Astrocyte of the cerebellum (primary cell): Measurements from ENCODE around the gene PIP4P1.

Source experiments
- DNase-seq: peaks from one replicate; pipeline ENCODE4 v3.0.0-alpha.2; 2011; ENCODE audit warnings: low read depth
- H3K4me3 ChIP-seq: 2 replicates; pipeline ENCODE4 v1.5.1; 2011; ENCODE audit warnings: mild to moderate bottlenecking, low read depth, low read length, moderate library complexity
- in situ Hi-C: cut with HindIII; loops from 2 replicates; pipeline ENCODE4 v1.10.0; 2017; ENCODE audit warnings: low sequenced_read_pairs
- TF ChIP-seq, protein P1 (sequence below): IDR thresholded peaks from 2 replicates; pipeline ENCODE4 v1.5.1; 2012; ENCODE audit warnings: low read length, low read depth, moderate library complexity, mild to moderate bottlenecking; ENCODE audit errors: missing control alignments

The PIP4P1 gene

DNA sequence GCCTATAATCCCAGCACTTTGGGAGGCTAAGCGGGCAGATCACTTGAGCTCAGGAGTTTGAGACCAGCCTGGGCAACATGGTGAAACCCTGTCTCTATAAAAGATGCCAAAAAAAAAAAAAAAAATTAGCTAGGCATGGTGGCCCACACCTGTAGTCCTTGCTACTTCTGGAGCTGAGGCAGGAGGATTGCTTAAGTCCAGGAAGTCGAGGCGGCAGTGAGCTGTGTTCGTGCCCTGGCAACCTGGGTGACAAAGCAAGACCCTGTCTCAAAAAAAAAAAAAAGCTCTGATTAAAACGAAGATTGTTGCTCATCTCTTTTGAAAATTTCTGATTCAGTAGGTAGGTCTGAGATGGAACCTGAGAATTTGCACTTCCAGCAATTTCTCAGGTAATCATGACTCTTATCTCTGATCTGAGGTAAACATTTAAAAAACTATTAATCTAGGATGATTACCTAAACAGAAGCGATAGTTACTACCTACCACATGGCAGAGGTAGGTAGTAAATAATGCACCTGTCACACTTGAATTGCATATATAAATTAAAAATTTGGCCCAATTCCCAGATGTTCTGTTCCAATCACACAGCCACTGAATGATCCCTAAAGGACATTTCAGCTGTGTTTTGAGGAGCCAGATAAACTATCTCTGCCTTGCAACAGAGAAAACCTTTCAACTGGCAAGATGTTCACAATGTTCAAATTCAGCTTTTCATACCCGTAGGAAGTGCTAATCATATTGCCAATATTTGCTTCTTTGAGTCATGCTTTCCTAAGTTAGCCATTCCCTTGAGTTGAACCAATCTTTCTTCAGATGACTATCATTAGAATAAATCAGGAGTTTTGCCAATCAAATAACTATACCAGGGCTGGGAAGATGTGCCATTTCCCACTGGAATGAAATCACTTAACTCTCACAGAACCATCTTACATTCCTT is 43.7 kb downstream of the PIP4P1 start:
- no peak overlapping the region for H3K4me3 ChIP-seq
- in situ Hi-C loops: no loop called here
- TF ChIP-seq, protein P1, sequence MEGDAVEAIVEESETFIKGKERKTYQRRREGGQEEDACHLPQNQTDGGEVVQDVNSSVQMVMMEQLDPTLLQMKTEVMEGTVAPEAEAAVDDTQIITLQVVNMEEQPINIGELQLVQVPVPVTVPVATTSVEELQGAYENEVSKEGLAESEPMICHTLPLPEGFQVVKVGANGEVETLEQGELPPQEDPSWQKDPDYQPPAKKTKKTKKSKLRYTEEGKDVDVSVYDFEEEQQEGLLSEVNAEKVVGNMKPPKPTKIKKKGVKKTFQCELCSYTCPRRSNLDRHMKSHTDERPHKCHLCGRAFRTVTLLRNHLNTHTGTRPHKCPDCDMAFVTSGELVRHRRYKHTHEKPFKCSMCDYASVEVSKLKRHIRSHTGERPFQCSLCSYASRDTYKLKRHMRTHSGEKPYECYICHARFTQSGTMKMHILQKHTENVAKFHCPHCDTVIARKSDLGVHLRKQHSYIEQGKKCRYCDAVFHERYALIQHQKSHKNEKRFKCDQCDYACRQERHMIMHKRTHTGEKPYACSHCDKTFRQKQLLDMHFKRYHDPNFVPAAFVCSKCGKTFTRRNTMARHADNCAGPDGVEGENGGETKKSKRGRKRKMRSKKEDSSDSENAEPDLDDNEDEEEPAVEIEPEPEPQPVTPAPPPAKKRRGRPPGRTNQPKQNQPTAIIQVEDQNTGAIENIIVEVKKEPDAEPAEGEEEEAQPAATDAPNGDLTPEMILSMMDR: no peak
- no peak for DNase-seq

DNA sequence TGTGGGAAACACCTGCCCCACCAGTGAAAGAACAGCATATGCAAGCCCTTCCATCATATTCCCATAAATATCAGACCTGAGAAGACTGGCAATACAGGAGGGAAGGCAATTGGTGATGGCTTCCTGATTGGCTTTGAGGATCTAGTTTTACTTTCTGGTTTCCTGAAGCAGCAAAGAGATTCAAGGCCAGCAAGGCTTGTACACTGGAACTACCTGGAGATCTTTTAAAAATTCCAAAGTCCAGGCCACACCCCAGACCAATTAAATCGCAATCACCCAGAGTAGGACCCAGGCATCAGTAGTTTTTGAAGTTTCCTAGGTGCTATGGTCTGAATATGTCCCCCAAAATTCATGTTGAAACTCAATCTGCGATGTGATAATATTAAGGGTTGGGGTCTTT is 45.0 kb downstream of the PIP4P1 start:
- in situ Hi-C loops: no loop called here
- H3K4me3 ChIP-seq: no peak overlapping the region
- DNase-seq: no peak
- TF ChIP-seq, protein P1: no peak

DNA sequence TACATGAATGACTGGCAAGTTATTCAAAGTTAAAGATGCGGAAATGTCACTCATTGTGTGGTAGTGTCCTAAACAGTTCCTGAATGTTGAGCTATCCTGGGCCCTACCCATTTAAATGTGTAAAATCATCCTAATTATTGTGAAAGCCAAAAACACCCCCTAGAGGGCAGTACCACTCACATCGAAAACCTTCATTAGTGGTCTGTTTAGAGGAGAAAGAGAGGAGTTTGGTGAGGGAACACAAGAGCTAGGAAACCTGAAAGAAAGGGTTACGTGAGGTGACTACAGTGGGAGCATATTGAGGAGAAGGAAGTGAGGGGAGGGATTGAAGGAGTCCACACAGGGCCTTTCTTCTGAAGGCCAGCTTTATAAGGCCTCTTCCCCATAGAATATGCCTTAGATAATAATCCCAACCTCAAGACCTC is 45.4 kb downstream of the PIP4P1 start:
- TF ChIP-seq, protein P1: peak; percentile 73
- H3K4me3 ChIP-seq: no peak overlapping the region
- peak; percentile 29 for DNase-seq
- in situ Hi-C loops: no loop called here

DNA sequence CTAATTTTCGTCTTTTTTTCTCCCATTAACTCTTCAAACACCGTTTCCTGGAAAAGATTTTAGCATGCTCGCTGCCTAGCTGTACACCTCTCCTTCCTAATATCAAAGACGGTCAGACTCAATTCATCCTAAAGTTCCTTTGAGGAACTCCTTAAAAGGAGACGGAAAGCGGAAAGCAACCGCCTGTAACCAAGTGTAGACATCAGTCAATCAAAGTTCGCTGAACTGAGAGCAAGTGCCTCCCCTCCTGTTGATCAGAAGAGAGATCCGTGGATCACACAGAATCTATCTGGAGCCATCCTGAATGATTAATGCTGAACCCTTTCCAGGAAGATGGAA is 47.5 kb downstream of the PIP4P1 start:
- DNase-seq: no peak
- H3K4me3 ChIP-seq: peak overlapping the region; percentile 92
- TF ChIP-seq, protein P1: no peak
- in situ Hi-C loops: loop anchor here (5.0 kb wide), 1 partner anchor 61 kb away; no protein-coding TSS in a partner anchor

DNA sequence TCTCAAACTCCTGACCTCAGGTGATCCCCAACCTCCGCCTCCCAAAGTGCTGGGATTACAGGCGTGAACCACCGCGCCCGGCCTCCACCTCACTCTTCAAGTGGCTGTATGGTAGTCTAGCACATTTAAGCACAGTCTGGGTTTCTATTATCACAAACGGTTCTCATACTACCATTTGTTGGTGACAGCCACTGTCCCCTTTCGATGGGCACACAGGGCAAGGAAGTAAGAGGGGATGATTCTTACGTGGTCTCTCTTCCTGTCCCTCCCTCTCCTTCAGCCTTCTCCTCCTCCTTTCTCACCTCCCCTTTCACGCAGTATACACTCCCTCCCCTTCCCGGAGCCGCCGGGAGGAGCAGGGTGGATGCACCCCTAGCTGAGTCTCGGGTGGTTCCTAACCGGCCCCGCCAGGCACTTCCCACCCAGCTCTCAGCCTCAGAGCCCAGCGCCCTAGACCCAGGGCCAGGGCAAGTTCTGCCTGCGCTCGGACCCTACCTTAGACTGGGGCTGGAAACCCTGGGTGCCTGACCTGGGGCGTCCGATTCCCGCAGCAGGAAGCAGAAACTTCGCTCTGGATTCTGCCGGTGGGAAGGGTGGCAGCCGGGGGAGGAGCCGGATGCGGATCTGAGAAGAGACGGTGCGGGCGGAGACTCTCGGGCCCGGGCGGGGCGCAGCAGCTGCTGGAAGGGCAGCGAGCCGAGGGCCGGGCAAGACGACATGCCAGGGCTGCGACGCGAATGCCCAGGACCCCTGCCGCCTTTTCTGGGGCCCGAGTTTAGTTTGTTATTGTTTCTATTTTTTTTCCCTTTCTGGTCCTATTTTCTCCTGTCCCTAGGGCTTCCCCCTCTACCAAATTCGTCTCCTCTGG is 48.1 kb downstream of the PIP4P1 start, which contains the start of gene TEP1:
Gene TEP1, minus strand, starts transcription at position 626 of the 868 bp plus-strand sequence. CDS start 5,062 bp downstream, outside the sequence.
- in situ Hi-C loops: loop anchor here (5.0 kb wide), 1 partner anchor 61 kb away; no protein-coding TSS in a partner anchor
- TF ChIP-seq, protein P1: no peak
- peak; percentile 28 for DNase-seq

DNA sequence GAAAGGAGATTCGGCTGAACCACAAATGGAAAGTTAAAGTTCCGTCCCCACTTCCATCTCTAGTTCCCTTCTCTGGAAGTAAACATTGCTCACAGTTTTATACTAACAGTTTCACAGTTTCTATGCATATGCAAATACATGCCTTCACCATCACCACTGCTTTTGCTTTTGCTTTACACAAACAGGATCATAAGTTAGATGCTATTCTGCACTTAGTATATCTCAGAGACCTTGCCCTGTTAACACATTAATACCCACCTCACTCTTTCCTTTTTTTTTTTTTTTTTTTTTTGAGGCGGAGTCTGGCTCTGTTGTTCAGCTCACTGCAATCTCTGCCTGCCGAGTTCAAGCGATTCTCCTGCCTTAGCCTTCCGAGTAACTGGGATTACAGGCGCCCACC is 48.8 kb downstream of the PIP4P1 start:
- peak overlapping the region; percentile 92 for H3K4me3 ChIP-seq
- in situ Hi-C loops: loop anchor here (5.0 kb wide), 1 partner anchor 60 kb away; no protein-coding TSS in a partner anchor
- TF ChIP-seq, protein P1: no peak
- no peak for DNase-seq

More for the DNA sequence above, 48.1 kb downstream of the PIP4P1 start, which contains the start of gene TEP1:
- peak within 1 kb of the TSS; percentile 92 for H3K4me3 ChIP-seq
